GM12891 (cell line): Measurements from ENCODE around the gene VSNL1.

ENCODE experiments used
- DNase-seq: peaks from one replicate; pipeline ENCODE4 v3.0.0; 2011; ENCODE audit warnings: low spot score; ENCODE audit not compliant: insufficient read length
- FAIRE-seq: peaks from 2 replicates; lab custom pipeline; 2011; peaks lifted over from hg19 to GRCh38; lab: Jason Lieb, UNC
- PAX5 ChIP-seq: IDR thresholded peaks from 2 replicates; pipeline ENCODE4 v1.6.1; 2011; ENCODE audit warnings: low read length, moderate library complexity, mild to moderate bottlenecking; ENCODE audit not compliant: insufficient read depth, severe bottlenecking
- POLR2A ChIP-seq: IDR thresholded peaks from 2 replicates; pipeline ENCODE4 v1.6.1; 2011; ENCODE audit warnings: low read depth, low read length, control low read depth
- POLR2AphosphoS5 ChIP-seq: IDR thresholded peaks from 2 replicates; pipeline ENCODE4 v1.6.1; 2011; ENCODE audit warnings: low read depth, low read length, control low read depth
- POU2F2 ChIP-seq: IDR thresholded peaks from 2 replicates; pipeline ENCODE4 v1.6.1; 2011; ENCODE audit warnings: low read depth, mild to moderate bottlenecking, control low read depth, low read length, moderate library complexity
- SPI1 ChIP-seq: IDR thresholded peaks from 2 replicates; pipeline ENCODE4 v1.6.1; 2011; ENCODE audit warnings: low read depth, low read length, control low read depth
- TAF1 ChIP-seq: IDR thresholded peaks from 2 replicates; pipeline ENCODE4 v1.6.1; 2011; ENCODE audit warnings: low read depth, low read length, control low read depth

VSNL1 gene

DNA sequence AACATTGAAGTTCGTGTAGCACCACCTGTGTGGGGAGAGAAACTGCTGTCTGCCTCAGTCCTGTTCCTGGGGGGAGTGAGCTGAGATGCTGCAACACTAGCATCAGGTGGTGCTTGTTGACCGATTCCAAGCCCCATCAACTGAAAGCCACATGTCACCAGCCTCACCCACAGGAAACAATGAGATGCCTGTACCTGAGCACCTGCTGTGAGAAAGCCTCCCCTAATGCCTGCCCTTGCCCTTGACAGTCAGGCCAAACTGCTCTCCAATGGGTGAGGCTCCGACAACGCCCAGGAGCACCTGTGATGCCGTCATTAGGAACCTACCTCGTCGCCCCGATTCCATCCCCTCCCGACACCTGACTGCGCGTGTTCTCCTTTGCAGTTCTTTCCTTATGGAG, 108.5 kb downstream of the VSNL1 start:
- TF ChIP-seq PAX5 (no peak), POU2F2 (no peak)
- FAIRE-seq: no peak
- no peak for DNase-seq

DNA sequence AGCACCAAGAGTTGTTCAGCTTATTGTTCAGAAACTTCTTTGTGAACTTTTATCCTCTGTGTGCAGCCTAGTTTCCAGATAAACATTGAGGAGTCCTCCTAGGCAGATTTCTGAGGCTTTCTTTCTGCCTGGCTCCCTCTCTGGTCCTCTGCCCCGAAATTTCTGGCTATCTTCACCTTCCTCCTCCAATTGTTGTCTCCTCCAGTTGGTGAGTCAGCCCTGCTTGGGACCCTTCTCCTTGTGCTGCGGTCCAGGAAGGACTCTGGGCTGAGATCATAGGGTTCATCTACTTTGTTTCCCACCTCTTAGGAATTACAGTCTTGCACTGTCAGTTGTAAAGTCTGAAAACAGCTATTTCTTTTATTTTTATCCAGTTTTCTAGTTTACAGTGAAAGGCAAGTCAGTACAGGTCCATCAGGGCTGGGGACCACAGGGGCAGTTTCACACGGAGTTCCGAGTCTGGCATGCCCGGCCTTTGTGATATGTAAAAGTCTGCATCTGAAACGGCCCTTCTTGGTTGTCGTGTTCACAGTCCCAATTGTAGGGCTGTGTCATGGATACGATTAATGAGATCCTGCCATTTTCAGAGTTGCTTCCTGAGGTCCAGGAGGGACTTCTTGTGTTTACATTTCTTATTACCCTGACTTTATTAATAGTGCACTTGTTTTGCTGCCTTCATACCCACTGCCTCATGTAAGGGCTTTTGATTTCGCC, 112.3 kb downstream of the VSNL1 start:
- FAIRE-seq: no peak
- DNase-seq: no peak
- TF ChIP-seq SPI1 (no peak), POLR2AphosphoS5 (no peak), POU2F2 (no peak), POLR2A (no peak), PAX5 (no peak), TAF1 (no peak)

DNA sequence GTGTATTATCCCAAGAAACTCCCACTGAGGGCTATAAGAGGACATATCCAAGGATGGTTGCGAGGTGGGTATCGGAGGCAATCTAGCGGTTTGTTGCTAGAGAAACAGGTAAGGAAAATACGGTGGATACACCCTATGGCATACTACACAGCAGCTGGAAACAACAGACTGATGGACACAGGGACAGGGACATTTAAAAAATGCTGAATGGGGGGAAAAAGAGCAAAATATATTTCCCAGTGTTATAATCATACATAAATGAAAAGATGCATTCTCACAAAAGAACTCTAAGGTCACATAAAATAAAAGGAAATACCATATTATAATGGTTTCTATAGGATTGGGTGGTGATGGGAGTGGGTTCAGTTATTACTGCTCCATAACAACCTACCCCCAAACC, 117.3 kb downstream of the VSNL1 start:
- TF ChIP-seq SPI1 (no peak), PAX5 (no peak), TAF1 (no peak), POLR2A (no peak), POU2F2 (no peak), POLR2AphosphoS5 (no peak)
- DNase-seq: no peak
- FAIRE-seq: no peak

DNA sequence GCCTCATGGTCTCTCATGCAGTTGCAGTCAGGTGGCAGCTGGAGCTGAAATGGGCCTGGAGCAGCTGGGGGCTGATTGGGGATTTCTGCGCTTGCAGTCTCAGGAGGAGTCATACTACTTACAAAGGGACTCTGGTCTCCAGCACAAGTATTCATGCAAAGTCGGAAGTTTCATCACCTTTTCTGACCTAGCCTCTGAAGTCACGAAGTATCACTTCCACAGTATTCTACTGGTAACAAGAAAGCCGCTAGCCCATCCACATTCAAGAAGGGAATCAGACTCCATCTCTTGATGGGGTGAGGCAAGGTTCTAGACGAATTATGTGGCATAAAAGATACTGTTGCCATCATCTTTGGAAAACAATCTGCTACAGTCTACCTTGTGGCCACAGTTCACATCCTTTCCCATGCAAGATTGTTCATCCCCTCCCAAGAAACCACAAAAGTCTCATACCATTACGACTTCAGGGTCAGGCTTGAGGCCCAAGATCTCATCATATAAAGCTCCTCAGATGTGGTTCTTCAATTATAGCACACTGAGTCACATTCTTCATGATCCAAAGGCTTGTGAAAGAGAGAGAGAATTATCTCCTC, 117.9 kb downstream of the VSNL1 start:
- TF ChIP-seq POU2F2: peak; percentile 17; the same call in 1 of the 2 replicates
- no peak for TF ChIP-seq POLR2AphosphoS5
- peak; percentile 80 for TF ChIP-seq SPI1
- DNase-seq (no peak), FAIRE-seq (peak; percentile 31)

DNA sequence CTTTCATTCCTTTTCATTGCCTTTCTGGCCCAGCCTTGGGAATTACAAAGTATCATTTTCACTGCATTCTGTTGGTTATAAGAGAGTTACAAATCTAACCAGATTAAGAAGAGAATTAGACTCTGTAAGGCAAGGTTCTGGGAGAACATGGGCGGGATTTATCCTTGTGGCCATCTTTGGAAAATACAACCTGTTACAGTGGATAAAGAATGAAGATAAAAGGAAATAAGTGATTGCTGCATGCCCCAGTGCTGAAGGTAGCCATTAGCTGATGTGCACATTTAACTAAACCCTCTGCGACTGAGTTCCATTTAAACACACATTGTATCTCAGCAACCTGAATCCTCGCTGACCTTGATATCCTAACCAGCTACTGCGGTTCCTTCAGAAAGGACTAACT, 119.7 kb downstream of the VSNL1 start:
- FAIRE-seq (no peak), DNase-seq (no peak)
- TF ChIP-seq POU2F2 (no peak), TAF1 (no peak), POLR2A (no peak), SPI1 (no peak), PAX5 (no peak), POLR2AphosphoS5 (no peak)

DNA sequence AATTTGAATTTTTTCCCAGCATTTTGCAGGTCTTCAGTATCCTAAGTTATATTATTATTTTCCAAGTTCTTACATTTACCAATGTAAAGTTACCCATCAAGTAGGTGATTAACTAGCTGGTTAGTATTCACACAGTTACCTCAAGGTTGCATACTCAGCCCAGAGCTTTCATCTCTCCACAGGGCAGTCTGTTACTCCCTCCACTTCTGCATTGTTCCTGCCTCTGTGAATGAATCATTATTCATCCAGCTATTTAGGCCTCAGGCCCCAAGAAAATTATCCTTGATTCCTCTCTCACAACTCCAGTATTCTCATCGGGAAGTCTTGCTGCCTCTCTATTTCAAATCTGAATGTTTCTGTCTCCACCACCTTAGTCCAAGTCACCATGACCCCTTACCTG, 121.0 kb downstream of the VSNL1 start:
- no peak for FAIRE-seq
- TF ChIP-seq POU2F2 (no peak), PAX5 (no peak), TAF1 (no peak), SPI1 (no peak), POLR2A (no peak), POLR2AphosphoS5 (no peak)
- no peak for DNase-seq

DNA sequence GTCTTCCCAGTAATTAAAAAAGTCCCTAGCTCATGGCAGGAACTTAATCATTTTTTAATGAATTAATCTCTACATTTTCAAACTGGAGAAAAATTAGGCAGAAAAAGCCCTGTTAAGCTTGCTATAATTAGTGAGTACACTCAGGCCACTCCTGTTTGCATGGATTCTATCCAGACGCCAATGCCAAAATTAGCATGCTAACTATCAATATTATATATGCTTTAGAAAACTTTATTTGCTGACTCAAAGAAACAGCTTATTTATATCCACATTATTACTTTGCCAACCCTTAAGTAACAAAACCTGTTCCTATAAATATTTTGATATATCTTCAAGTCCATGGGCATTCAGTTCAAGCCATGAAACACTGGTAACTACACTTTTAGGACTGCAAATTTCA, 122.2 kb downstream of the VSNL1 start:
- DNase-seq (no peak), FAIRE-seq (no peak)
- TF ChIP-seq SPI1 (no peak), POLR2AphosphoS5 (no peak), POLR2A (no peak), PAX5 (no peak), POU2F2 (no peak), TAF1 (no peak)

DNA sequence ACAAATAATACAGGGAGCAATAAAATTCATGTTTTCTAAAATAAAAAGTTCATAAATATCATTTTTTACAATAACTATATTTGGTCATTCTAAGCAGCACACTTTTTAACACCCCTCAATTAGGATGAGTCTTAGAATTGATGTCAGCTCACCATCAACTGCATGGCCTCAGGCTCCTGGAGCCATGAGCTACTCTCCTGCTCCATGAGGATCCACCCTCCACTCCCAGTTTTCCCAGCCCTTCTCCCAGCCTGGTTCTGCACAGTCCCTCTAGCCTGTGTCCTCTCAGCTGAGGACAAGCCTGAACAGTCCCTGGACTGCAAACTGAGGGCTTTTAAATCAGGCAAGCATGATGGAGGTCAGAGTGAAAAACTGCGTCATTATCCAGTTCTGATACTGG, 124.0 kb downstream of the VSNL1 start:
- DNase-seq (no peak), FAIRE-seq (peak; percentile 5)
- no peak for TF ChIP-seq POU2F2
- no peak for TF ChIP-seq TAF1
- TF ChIP-seq PAX5: no peak
- no peak for TF ChIP-seq POLR2AphosphoS5
- TF ChIP-seq POLR2A: no peak
- TF ChIP-seq SPI1: no peak

DNA sequence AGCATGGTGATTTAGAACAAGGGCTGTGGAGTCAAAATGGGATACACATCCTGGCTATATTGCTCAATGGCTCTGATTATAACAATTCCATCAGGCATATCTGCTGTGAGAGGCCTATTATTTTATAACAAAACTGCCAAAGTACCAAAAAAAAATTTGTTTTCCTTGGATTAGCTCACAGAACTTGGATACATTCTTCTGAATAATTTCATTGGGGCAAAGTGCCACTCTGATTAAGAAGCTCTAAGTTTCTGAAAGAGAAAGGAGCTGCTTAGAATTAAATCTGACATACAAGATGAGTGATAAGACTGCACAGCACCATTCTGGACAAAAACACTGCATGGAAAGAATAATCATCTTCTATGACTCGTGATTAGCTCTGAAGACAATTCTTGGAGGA, 127.4 kb downstream of the VSNL1 start:
- TF ChIP-seq POLR2AphosphoS5: no peak
- TF ChIP-seq SPI1: no peak
- no peak for TF ChIP-seq POU2F2
- DNase-seq: no peak
- no peak for FAIRE-seq

DNA sequence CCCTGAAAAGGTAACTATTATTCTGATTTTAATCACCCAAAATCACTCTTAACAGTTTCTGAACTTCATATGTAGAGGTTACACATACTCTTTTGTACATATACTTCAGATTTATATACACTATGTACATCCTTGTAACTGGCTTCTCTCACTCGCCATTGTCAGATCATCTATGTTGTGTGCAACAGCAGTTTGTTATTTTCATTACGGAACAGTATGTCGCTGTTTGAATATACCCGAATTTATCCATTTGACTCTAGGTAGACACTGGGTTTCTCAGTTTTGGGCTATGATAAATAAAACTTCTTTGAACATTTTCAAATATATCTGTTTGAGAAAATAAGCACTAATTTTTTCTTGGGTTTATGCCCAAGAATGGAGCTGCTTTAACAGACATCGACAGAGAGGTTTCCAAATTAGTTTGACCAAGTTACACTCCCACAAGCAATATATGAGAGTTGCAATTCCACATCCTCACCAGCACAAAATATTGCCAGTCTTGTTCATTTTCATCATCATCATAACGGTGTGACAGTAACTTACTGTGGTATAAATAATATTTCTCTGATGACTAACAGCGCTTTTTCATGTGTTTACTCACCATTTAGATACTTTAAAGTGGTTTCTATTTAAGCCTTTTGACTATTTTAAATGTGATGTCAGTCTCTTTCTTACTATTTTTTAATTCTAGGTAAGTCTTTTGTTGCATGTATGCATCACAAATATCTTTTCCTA, 132.3 kb downstream of the VSNL1 start:
- DNase-seq (no peak), FAIRE-seq (no peak)
- TF ChIP-seq POLR2AphosphoS5 (no peak), TAF1 (no peak), POLR2A (no peak), PAX5 (no peak)
